Activated CD4-positive, CD25-positive, alpha-beta regulatory T cell (primary cell): Measurements from ENCODE around the gene E4F1.

Source experiments
- DNase-seq, 4 experiments: peaks; one replicate each; lab custom pipeline; 2025; lab: John Stamatoyannopoulos, UW

Gene E4F1

GRCh38 chr16:2206780-2207433, 16.5 kb upstream of the E4F1 start:
- DNase-seq: no peak

GRCh38 chr16:2207872-2208271, 15.5 kb upstream of the E4F1 start:
- DNase-seq: no peak

GRCh38 chr16:2208308-2208707, 15.1 kb upstream of the E4F1 start:
- no peak for DNase-seq

GRCh38 chr16:2208772-2209171, 14.6 kb upstream of the E4F1 start:
- no peak for DNase-seq

- DNase-seq: no peak
These were observed 14.0 kb upstream of the E4F1 start for GRCh38 chr16:2209258-2210008.

GRCh38 chr16:2210009-2210332, 13.4 kb upstream of the E4F1 start:
- DNase-seq: no peak

- no peak for DNase-seq
These were observed 12.7 kb upstream of the E4F1 start, which contains the start of gene BRICD5 for GRCh38 chr16:2210386-2211365. BRICD5 (minus strand) TSS chr16:2210863; CDS start chr16:2210833, 30 bp downstream.

- DNase-seq: no peak
These were observed 11.5 kb upstream of the E4F1 start for GRCh38 chr16:2211923-2212347.

- DNase-seq: no peak
These were observed 10.7 kb upstream of the E4F1 start for GRCh38 chr16:2212362-2213324.

GRCh38 chr16:2213817-2214718, 9.3 kb upstream of the E4F1 start:
- no peak for DNase-seq

GRCh38 chr16:2214719-2214968, 8.7 kb upstream of the E4F1 start, which contains the start of gene PGP:
PGP (minus strand) TSS chr16:2214840; CDS start chr16:2214777, 63 bp downstream.
- DNase-seq: no peak

- DNase-seq: no peak
These were observed 7.1 kb upstream of the E4F1 start for GRCh38 chr16:2216330-2216729.

GRCh38 chr16:2223942-2224486, 623 bp downstream of the E4F1 start:
- DNase-seq: peak in 1 of 4 experiments; percentile 35

- DNase-seq: no peak
These were observed 2.9 kb downstream of the E4F1 start for GRCh38 chr16:2226245-2226793.

- DNase-seq: no peak
These were observed 3.5 kb downstream of the E4F1 start for GRCh38 chr16:2226918-2227317.

- DNase-seq: no peak
These were observed 4.9 kb downstream of the E4F1 start for GRCh38 chr16:2228161-2228824.

- DNase-seq: no peak
These were observed 5.7 kb downstream of the E4F1 start for GRCh38 chr16:2229091-2229490.

GRCh38 chr16:2229632-2230250, 6.3 kb downstream of the E4F1 start:
- DNase-seq: no peak

GRCh38 chr16:2230376-2230775, 7.0 kb downstream of the E4F1 start:
- no peak for DNase-seq
